GM12874 (cell line): Measurements from ENCODE around the gene SLC46A1.

Source experiments
- CTCF ChIP-seq: IDR thresholded peaks from 2 replicates; pipeline ENCODE4 v1.5.1; 2011; ENCODE audit warnings: low read depth, mild to moderate bottlenecking, control low read depth, low read length, moderate library complexity; ENCODE audit not compliant: insufficient read depth

SLC46A1 gene

GRCh38 chr17:28372203-28372944, 33.6 kb downstream of the SLC46A1 start:
- TF ChIP-seq CTCF, result no peak

GRCh38 chr17:28371245-28372202, 34.5 kb downstream of the SLC46A1 start, which contains the start of gene SARM1:
SARM1 (plus strand) TSS chr17:28371694; CDS start chr17:28372033, 339 bp downstream.
- TF ChIP-seq CTCF, result no peak

DNA sequence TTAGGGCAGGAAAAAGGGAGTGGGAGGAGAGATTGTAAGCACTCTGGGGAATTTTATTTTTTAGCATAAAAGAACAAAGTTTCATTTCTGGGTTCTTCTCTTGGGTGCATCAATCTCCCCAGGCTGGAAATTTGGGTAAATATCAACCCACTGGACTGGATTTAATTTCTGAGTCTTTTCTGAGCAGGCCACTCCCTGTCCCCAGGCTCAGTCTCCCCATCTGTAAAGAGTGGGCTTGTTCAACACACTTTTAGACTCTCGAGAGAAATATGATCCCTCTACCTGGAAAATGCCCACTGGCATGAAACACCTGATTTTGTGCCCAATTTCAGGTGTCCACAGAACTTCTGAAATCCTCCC, 35.3 kb downstream of the SLC46A1 start:
- no peak for TF ChIP-seq CTCF

- TF ChIP-seq CTCF, result no peak
Observed at GRCh38 chr17:28370035-28370743, 35.8 kb downstream of the SLC46A1 start, which contains the start of gene VTN. VTN (minus strand) TSS chr17:28370307; CDS start chr17:28370203, 104 bp downstream.

- TF ChIP-seq CTCF, result no peak
Observed at GRCh38 chr17:28369684-28370034, 36.4 kb downstream of the SLC46A1 start.

GRCh38 chr17:28368915-28369683, 36.9 kb downstream of the SLC46A1 start:
- TF ChIP-seq CTCF, result no peak
